OCI-LY3 (cell line): ENCODE results near the gene ARHGEF2.

ENCODE experiments used
- H2AFZ ChIP-seq: fragments of 200-600, 300-600 bp; shearing (Covaris generic); 2 replicates; pipeline ENCODE4 v1.6.0; 2014; ENCODE audit warnings: antibody characterized with exemption, low read depth, low read length
- H3K27ac ChIP-seq: fragments of 200-600, 300-600 bp; sonication (generic); 2 replicates; pipeline ENCODE4 v1.5.1; 2014; ENCODE audit warnings: mild to moderate bottlenecking, low read length, moderate library complexity, mixed read lengths
- H3K27me3 ChIP-seq: fragments of 200-600, 300-600 bp; sonication (generic); 2 replicates; pipeline ENCODE4 v1.6.1; 2014; ENCODE audit warnings: low read depth, low read length, mixed read lengths
- H3K36me3 ChIP-seq: fragments of 200-600, 300-600 bp; sonication (generic); replicated peaks from 2 replicates; pipeline ENCODE3; 2014; ENCODE audit warnings: low read depth, low read length, mixed read lengths
- H3K4me1 ChIP-seq: fragments of 300-600, 200-600 bp; sonication (generic); 2 replicates; pipeline ENCODE4 v1.6.1; 2014; ENCODE audit warnings: low read length, mixed read lengths
- H3K4me2 ChIP-seq: fragments of 200-600, 300-600 bp; sonication (generic); 2 replicates; pipeline ENCODE4 v1.6.1; 2014; ENCODE audit warnings: low read length, mixed read lengths
- H3K4me3 ChIP-seq: fragments of 300-600, 200-600 bp; sonication (generic); 2 replicates; pipeline ENCODE4 v1.5.1; 2014; ENCODE audit warnings: antibody characterized with exemption, mild to moderate bottlenecking, low read length, moderate library complexity
- H3K79me2 ChIP-seq: fragments of 300-600, 200-600 bp; shearing (Covaris generic); 2 replicates; pipeline ENCODE4 v1.6.1; 2014; ENCODE audit warnings: mild to moderate bottlenecking, low read length, mixed read lengths
- H3K9ac ChIP-seq: fragments of 300-600, 200-600 bp; shearing (Covaris generic); 2 replicates; pipeline ENCODE4 v1.6.0; 2014; ENCODE audit warnings: mild to moderate bottlenecking, low read length, moderate library complexity
- H3K9me3 ChIP-seq: fragments of 200-600, 300-600 bp; shearing (Covaris generic); 2 replicates; pipeline ENCODE4 v1.6.1; 2014; ENCODE audit warnings: low read length, mixed read lengths; ENCODE audit not compliant: insufficient read depth
- H4K20me1 ChIP-seq: fragments of 200-600, 300-600 bp; sonication (generic); 2 replicates; pipeline ENCODE4 v1.6.1; 2016; ENCODE audit warnings: low read length, mixed read lengths; ENCODE audit not compliant: insufficient read depth
- EZH2phosphoT487 ChIP-seq: fragments of 200-600 bp; shearing (Covaris generic); IDR thresholded peaks from 2 replicates; pipeline ENCODE4 v1.6.1; 2018; ENCODE audit warnings: antibody characterized with exemption, mixed run types, low read depth
- TF ChIP-seq, protein P1 (sequence below): fragments of 200-600, 300-600 bp; sonication (generic); IDR thresholded peaks from 2 replicates; pipeline ENCODE4 v1.5.1; 2014; ENCODE audit warnings: antibody characterized with exemption, low read length, low read depth

Gene ARHGEF2

DNA sequence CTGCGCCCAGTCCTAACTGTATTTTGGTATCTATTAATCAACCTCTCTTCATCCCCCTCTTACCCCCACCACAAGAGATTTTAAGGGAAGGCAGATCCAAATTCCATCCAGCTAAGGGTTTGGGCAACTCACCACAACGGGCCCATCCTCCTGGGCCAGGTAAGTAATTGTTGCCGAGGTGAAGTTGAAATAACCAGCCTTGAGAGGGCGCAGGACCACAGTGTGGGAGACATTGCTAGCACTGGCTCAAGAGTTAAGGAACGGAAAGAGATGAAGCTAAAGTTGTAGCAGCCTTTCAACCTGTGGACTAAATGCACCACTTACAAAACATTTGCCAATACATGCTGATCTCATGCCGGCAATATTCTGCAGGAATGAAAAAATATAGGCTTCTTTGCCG, 36.5 kb upstream of the ARHGEF2 start:
- Histone ChIP-seq H3K9ac (no peak overlapping the region), H3K4me3 (no peak overlapping the region), H3K4me2 (no peak overlapping the region), H3K79me2 (peaks cover 30% of the 10 kb centered on the region), H3K4me1 (peaks cover 38% of the 10 kb centered on the region), H3K27ac (no peak overlapping the region), H4K20me1 (peaks cover 40% of the 10 kb centered on the region), H3K27me3 (no peaks in the 10 kb centered on the region), H3K9me3 (no peaks in the 10 kb centered on the region), H2AFZ (no peak overlapping the region), H3K36me3 (peaks cover 56% of the 10 kb centered on the region)
- TF ChIP-seq EZH2phosphoT487 = no peak
- TF ChIP-seq, protein P1, sequence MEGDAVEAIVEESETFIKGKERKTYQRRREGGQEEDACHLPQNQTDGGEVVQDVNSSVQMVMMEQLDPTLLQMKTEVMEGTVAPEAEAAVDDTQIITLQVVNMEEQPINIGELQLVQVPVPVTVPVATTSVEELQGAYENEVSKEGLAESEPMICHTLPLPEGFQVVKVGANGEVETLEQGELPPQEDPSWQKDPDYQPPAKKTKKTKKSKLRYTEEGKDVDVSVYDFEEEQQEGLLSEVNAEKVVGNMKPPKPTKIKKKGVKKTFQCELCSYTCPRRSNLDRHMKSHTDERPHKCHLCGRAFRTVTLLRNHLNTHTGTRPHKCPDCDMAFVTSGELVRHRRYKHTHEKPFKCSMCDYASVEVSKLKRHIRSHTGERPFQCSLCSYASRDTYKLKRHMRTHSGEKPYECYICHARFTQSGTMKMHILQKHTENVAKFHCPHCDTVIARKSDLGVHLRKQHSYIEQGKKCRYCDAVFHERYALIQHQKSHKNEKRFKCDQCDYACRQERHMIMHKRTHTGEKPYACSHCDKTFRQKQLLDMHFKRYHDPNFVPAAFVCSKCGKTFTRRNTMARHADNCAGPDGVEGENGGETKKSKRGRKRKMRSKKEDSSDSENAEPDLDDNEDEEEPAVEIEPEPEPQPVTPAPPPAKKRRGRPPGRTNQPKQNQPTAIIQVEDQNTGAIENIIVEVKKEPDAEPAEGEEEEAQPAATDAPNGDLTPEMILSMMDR = no peak

DNA sequence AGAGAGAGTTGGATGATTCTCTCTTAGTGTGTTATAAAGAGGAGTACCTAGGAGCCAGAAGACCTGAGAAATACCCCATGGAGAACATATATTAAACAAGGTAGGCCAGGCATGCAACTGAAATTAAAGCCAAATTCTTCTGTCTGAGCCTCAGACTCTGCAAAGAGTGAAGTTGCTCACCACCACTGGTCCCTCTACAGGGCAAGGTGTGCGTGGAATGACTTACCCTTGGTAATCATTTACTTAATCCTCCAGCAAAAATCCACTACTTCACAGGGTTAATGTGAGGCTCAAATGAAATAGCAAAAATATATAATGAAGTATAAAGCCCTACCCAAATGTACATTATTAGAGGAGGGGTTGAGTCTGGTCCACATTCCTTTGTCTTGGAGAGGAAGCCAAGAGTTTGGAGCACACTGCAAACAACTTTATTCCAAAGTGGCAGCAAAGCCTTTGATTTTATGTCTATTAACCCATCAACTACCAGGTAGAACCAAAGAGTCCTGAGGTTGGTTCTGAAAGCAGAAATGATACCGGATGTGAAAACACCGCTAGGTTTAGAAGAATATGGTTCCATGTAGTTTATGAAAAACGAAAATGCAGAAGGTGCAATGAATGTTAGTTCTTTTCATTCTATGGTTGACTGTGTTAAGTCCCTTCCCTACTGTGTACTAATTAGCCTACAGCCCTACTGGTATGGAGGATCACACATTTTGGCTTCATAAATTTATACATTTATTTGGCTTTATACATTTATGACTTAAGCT, 33.9 kb upstream of the ARHGEF2 start:
- Histone ChIP-seq H3K4me2 (peak overlapping the region; percentile 55), H3K9me3 (no peaks in the 10 kb centered on the region), H3K79me2 (peaks cover 16% of the 10 kb centered on the region; the same call in 1 of the 2 replicates), H3K4me3 (peak overlapping the region; percentile 39; the same call in 1 of the 2 replicates), H4K20me1 (peaks cover 47% of the 10 kb centered on the region), H3K27me3 (no peaks in the 10 kb centered on the region), H3K4me1 (peaks cover 31% of the 10 kb centered on the region), H3K9ac (no peak overlapping the region), H3K27ac (peak overlapping the region; percentile 64), H3K36me3 (peaks cover 54% of the 10 kb centered on the region), H2AFZ (no peak overlapping the region)
- TF ChIP-seq EZH2phosphoT487 = no peak
- TF ChIP-seq, protein P1 = no peak

DNA sequence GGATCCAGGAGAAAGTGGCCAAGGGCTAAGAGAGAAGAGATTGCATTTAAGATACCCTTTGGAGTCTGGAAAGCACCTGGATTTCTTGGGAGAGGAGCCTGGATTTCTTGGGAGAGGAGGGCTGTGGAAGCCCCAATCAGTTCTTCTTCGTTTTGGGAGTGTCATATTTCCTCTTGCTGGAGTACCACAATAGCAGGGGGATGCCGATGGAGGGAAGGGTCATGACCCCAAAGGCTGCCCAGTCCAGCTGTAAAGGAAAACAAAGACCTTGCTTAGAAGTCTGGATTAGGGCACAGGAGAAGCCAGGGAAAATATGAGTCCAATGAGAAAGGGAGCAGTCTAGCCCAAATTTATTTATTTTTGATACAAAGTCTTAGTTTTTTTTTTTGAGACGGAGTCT, 31.1 kb upstream of the ARHGEF2 start:
- no peak for TF ChIP-seq EZH2phosphoT487
- TF ChIP-seq, protein P1 = no peak
- Histone ChIP-seq H3K9ac (no peak overlapping the region), H3K79me2 (peaks cover 12% of the 10 kb centered on the region; the same call in 1 of the 2 replicates), H3K9me3 (no peaks in the 10 kb centered on the region), H4K20me1 (peaks cover 42% of the 10 kb centered on the region), H2AFZ (no peak overlapping the region), H3K4me3 (no peak overlapping the region), H3K27me3 (no peaks in the 10 kb centered on the region), H3K27ac (no peak overlapping the region), H3K4me1 (peaks cover 31% of the 10 kb centered on the region), H3K4me2 (no peak overlapping the region), H3K36me3 (peaks cover 45% of the 10 kb centered on the region)

DNA sequence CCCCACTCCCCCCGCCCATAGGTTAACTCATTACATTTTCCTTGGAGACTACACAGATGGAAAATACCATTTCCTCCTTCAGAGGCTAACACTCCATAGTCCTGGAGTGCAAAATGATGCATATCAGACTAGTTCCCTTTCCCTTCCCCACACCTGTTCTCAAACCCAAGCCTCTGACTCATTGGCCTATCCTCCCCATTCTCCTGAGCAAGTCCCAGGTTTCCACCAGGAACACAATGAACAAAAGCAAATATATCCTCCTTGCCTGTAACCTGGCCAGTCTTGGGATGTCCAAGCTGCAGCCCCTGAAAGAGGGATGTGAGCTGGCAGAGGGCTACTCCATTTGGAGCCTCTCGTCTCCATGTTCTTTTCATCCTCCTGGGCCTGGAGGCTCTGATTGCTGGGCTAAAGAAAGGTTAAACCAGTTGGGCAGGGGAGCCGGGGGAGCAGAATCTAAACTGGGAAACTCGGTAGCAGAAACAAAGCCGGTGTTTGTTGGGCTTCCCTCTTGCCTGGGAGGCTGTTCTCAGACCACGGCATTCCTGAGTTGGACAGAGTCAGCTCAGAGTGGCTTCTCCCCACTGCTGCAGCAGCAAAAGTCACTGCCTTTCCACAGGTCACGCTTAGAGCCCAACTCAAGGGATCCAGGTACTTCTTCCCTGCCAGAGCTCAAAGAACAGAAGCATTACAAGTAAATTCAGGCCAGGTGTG, 28.5 kb upstream of the ARHGEF2 start:
- Histone ChIP-seq H3K27ac (no peak overlapping the region), H3K9me3 (no peaks in the 10 kb centered on the region), H3K27me3 (peaks cover 13% of the 10 kb centered on the region), H3K36me3 (peaks cover 31% of the 10 kb centered on the region), H3K4me2 (no peak overlapping the region), H4K20me1 (peaks cover 22% of the 10 kb centered on the region), H3K9ac (no peak overlapping the region), H3K4me3 (no peak overlapping the region), H3K79me2 (peaks cover 12% of the 10 kb centered on the region; the same call in 1 of the 2 replicates), H3K4me1 (peaks cover 12% of the 10 kb centered on the region), H2AFZ (no peak overlapping the region)
- TF ChIP-seq EZH2phosphoT487 = no peak
- TF ChIP-seq, protein P1 = no peak
